Rectal smooth muscle tissue (tissue), 1 donor: ENCODE data around the gene PCED1A.

Experiments
- H3K27ac ChIP-seq: one replicate; pipeline ENCODE4 v1.7.0; 2013; ENCODE audit warnings: low read depth, low read length, inconsistent platforms
- H3K27me3 ChIP-seq: one replicate; pipeline ENCODE4 v1.7.0; 2013; ENCODE audit warnings: low read length; ENCODE audit not compliant: control insufficient read depth, insufficient read depth
- H3K36me3 ChIP-seq: one replicate; pipeline ENCODE4 v1.7.0; 2013; ENCODE audit warnings: low read length; ENCODE audit not compliant: control insufficient read depth, insufficient read depth
- H3K4me1 ChIP-seq: one replicate; pipeline ENCODE4 v1.7.0; 2013; ENCODE audit warnings: low read length; ENCODE audit not compliant: control insufficient read depth, insufficient read depth
- H3K4me3 ChIP-seq: one replicate; pipeline ENCODE4 v1.7.0; 2013; ENCODE audit warnings: low read length
- H3K9ac ChIP-seq: one replicate; pipeline ENCODE4 v1.7.0; 2013; ENCODE audit warnings: low read length

The PCED1A gene

DNA sequence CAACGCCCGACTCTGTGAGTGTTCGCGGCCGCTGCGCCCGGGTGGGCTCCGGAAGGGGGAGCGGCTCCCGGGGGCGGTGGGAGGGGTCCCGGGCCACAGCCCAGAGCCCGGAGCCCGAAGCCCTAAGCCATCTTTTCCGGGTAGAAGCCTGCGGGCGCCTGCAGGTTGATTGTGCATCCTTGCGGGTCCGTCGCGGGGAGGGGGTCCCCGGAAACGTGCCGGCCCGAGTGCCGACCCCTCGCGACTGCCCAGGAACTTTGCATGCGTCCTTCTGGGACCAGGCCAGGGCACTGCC is 33.2 kb upstream of the PCED1A start:
- Histone ChIP-seq H3K27me3 (peaks cover 13% of the 10 kb centered on the region), H3K4me3 (peak overlapping the region; percentile 83), H3K9ac (peak overlapping the region; percentile 26), H3K4me1 (peaks cover 5% of the 10 kb centered on the region), H3K36me3 (no peaks in the 10 kb centered on the region), H3K27ac (peak overlapping the region; percentile 47)

DNA sequence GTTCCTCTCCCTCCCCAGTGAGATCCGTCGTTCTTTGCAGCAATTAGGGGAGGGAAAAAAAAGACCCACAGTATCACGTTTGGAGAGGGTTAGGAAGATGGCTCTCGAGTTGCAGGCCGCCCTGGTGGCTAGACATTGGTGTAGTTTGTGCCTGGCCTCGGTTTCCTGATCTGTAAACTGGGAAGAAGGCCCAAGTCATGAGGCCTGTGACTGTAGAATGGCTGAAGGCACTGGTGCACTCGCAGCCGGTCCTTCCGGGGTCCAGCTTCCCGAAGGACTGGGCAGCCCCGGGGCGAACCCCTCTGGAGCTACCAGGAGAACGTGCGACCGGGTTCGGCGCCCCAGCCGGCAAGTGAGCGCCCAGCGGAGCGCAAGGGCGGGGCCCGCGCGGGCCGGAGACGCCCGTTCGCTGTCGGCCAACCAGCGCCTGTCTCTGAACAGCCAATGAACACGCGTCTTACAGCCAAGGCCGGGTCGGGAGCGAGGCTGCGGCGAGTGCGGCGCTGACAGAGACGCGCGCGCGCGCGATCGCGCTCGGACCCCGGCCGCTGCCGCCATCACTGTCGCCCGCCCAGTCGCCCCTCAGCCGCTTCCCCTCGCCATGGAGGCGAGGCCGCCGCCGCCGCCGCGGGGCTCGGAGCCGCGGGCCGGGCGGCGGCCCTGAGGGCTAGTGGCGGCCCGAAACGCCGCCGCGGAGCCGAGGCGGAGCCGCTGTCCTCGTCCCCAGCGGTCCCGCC is 32.7 kb upstream of the PCED1A start, which contains the start of gene PTPRA:
Gene PTPRA, plus strand, starts transcription at position 472 of the 737 bp plus-strand sequence. CDS start 90,797 bp downstream, outside the sequence.
- H3K27ac ChIP-seq, result peak within 1 kb of the TSS; percentile 59
- H3K4me1 ChIP-seq, result peaks cover 5% of the 10 kb centered on the region
- no peaks in the 10 kb centered on the region for H3K36me3 ChIP-seq
- peak within 1 kb of the TSS; percentile 88 for H3K4me3 ChIP-seq
- peaks cover 13% of the 10 kb centered on the region for H3K27me3 ChIP-seq
- H3K9ac ChIP-seq, result peak within 1 kb of the TSS; percentile 70

DNA sequence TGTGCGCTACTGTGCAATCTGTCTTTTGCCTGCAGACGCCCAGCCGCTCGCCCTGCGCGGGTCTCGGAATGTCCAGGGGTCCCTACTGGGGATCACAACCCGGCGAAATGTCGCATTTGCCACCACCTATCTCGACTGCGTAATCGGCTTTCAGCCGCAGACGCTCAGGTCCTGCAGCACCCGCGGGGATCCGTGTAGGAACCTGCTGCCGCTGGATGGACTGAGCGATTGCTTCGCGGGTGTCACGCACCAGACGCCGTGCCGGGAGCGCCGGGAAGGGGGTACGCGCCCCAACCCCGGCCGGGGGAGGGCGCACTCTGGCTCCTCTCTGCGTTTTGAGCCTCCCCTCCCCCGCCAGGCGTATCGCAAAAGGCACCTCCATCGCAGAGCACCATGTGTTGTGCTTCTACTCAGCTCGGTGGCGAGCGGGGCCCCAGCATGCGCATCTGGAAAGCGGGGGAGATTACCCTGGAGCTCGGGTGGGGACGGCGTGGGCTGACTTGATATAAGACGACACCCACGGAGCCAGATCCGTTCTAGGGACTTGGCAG is 32.1 kb upstream of the PCED1A start:
- no peak overlapping the region for H3K27ac ChIP-seq
- H3K4me1 ChIP-seq, result peaks cover 5% of the 10 kb centered on the region
- H3K36me3 ChIP-seq, result no peaks in the 10 kb centered on the region

DNA sequence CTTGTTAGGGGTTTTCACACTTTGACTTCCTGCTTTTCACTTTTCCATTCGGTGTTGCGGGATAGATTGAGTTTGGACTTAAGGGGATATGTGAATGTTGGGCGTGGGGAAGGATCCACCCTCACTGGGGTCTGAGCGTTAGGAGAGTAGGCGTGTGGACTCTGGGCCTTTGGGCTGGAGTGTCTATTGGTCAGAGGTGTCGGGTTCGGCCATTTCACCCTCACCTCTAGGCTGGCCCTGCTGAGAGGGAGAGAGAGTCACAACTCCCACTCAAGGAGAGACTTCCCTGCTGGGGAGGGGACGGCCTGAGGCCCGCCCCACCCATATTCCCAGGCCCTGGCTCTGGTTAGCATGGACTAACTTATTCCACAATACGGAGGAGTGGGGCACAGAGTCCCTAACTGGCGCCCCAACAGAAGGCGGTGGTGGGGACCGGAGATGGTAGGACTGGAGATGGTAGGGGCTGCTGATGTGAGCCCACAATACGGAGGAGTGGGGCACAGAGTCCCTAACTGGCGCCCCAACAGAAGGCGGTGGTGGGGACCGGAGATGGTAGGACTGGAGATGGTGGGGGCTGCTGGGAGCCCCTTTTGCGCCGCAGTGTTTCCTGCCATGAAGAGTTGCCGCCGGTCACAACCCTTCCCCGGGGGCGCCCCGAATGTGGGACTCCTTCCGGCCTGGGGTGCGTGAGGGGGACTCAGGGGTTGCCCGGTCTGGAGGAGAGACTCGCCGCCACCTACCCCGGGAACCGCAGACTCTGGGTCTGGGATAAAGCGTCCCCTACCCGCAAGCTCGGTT is 31.4 kb upstream of the PCED1A start:
- Histone ChIP-seq H3K27ac (no peak overlapping the region), H3K27me3 (peaks cover 13% of the 10 kb centered on the region), H3K9ac (no peak overlapping the region), H3K4me3 (peak overlapping the region; percentile 88), H3K4me1 (peaks cover 5% of the 10 kb centered on the region), H3K36me3 (no peaks in the 10 kb centered on the region)

More for the DNA sequence above, 32.1 kb upstream of the PCED1A start:
- peak overlapping the region; percentile 88 for H3K4me3 ChIP-seq
- peaks cover 13% of the 10 kb centered on the region for H3K27me3 ChIP-seq
- H3K9ac ChIP-seq, result peak overlapping the region; percentile 70

DNA sequence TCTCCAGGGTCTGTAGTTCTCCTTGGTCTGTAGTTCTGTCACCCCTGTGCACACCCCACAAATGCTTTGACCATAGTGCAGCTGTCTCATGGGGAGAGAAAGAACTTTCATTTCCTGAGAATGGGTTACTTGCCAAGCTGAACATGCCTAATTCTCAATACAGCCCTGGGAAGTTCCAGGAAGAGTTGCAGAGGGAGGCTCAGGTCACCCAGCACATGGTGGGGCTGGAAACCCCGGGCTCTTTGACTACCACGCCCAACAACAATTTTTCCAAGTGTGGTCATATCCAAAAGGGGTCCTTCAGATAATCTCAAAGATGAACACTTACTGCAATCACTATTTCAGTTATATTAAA is 30.6 kb upstream of the PCED1A start:
- H3K4me1 ChIP-seq, result peaks cover 5% of the 10 kb centered on the region
- H3K27me3 ChIP-seq, result peaks cover 13% of the 10 kb centered on the region
- no peak overlapping the region for H3K9ac ChIP-seq
- H3K36me3 ChIP-seq, result peaks cover under 1% of the 10 kb centered on the region
- H3K27ac ChIP-seq, result no peak overlapping the region
- no peak overlapping the region for H3K4me3 ChIP-seq

DNA sequence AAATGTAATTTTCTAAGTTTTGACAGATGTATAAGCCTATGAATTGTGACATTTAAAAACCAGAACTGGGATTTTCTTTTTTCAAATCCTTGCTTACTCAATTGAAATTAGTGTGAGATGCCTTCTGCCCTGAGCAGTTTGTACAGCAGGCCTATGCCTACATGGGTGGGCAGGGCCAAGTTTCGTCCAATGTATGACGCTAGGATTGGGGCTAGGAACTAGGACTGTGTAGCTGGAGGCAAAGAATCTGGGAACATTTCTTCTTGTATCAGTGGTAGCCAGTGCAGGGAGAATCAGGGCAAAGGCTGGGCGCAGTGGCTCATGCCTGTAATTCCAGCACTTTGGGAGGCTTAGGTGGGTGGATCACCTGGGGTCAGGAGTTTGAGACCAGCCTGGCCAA is 28.9 kb upstream of the PCED1A start:
- peaks cover 12% of the 10 kb centered on the region for H3K36me3 ChIP-seq
- H3K4me1 ChIP-seq, result peaks cover under 1% of the 10 kb centered on the region
- no peak overlapping the region for H3K4me3 ChIP-seq
- no peak overlapping the region for H3K27ac ChIP-seq
- H3K9ac ChIP-seq, result no peak overlapping the region
- peaks cover 13% of the 10 kb centered on the region for H3K27me3 ChIP-seq

DNA sequence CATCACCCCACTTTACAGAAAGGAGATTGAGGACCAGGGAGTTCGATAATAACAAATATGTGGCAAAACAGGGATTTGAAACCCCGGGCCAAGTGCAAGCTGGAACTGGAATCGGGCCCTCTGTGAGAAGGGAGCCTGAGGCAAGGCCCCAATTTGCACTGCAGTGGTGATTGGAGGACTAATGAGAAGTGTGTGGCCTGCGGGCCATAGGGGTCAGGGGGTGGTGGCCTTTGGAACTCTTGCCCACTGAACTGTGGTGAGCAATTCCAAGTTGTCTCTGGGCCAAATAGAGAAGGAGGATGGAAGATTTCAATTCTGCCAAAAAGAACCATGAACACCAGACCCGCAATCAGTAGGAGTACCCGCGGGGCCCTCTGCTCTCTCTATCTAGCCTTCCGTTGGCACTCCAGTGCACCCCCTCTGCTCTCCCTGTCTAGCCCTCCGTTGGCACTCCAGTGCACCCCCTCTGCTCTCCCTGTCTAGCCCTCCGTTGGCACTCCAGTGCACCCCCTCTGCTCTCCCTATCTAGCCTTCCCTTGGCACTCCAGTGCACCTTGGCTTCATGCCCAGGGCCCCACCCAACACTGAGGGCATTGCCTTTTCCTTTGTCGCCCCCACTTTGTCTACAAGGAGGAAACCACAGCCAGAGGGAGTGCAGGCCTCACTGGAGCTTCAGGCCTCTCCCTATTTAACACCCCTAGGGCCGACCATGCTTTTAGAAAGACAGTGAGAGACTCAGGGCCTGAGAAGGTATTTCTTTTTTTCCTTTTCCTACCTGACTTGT is 26.8 kb upstream of the PCED1A start:
- Histone ChIP-seq H3K27me3 (peaks cover 12% of the 10 kb centered on the region), H3K4me3 (no peak overlapping the region), H3K36me3 (peaks cover 15% of the 10 kb centered on the region), H3K4me1 (no peaks in the 10 kb centered on the region), H3K9ac (no peak overlapping the region), H3K27ac (no peak overlapping the region)

DNA sequence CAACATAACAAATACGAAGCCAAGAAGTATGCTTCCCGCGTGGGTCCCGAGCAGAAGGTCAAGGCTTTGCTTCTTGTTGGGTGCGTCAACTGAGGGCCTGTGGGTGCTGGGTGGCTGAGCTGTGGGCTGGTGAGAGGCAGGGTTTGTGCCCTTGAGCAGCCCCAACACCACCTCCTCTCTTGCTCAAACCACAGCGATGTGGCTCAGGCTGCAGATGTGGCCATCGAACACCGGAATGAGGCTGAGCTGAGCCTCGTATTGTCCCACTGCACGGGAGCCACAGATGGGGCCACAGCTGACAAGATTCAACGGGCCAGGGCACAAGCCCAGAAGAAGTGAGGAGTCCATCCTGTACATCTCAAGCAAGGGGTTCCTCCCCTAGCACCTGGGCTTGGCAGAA is 25.8 kb upstream of the PCED1A start:
- H3K4me1 ChIP-seq, result no peaks in the 10 kb centered on the region
- H3K36me3 ChIP-seq, result peaks cover 18% of the 10 kb centered on the region

DNA sequence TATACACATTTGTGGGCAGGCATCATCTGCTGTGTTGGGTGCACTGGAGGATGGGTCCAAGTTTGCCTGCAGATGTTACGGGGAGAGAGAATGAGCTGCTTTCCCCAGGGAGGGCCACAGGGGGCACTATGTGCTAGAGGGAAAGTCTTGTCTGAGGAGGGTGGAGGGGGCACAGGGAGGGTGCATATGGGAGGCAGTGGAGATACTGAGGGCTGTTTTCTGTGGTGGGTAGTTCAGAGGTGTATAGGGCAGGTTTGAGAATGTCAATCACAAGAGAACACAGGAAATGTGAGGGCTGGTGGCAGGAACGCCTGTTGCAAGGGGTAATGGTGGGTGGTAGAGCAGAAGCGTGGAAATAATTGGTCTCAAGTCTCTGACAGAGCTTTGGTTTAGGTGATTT is 25.2 kb upstream of the PCED1A start:
- H3K36me3 ChIP-seq, result peaks cover 23% of the 10 kb centered on the region
- H3K27me3 ChIP-seq, result no peaks in the 10 kb centered on the region
- no peak overlapping the region for H3K27ac ChIP-seq

More for the DNA sequence above, 25.8 kb upstream of the PCED1A start:
- no peak overlapping the region for H3K9ac ChIP-seq
- no peak overlapping the region for H3K4me3 ChIP-seq
- H3K27me3 ChIP-seq, result peaks cover 5% of the 10 kb centered on the region
- H3K27ac ChIP-seq, result no peak overlapping the region

DNA sequence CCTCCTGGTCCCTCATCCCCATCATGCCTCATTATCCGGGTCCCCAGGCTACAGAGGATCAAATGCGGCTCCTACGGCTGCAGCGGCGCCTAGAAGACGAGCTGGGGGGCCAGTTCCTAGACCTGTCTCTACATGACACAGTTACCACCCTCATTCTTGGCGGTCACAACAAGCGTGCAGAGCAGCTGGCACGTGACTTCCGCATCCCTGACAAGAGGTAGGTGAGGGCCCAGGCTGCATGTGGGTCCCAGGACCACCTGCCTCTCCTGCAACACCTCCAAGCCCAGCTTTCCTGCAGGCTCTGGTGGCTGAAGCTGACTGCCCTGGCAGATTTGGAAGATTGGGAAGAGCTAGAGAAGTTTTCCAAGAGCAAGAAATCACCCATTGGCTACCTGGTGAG is 24.6 kb upstream of the PCED1A start:
- Histone ChIP-seq H3K9ac (no peak overlapping the region), H3K4me1 (no peaks in the 10 kb centered on the region), H3K27ac (no peak overlapping the region), H3K4me3 (no peak overlapping the region), H3K27me3 (no peaks in the 10 kb centered on the region), H3K36me3 (peaks cover 25% of the 10 kb centered on the region)

More for the DNA sequence above, 25.2 kb upstream of the PCED1A start:
- H3K9ac ChIP-seq, result no peak overlapping the region
- H3K4me3 ChIP-seq, result no peak overlapping the region
- H3K4me1 ChIP-seq, result no peaks in the 10 kb centered on the region

DNA sequence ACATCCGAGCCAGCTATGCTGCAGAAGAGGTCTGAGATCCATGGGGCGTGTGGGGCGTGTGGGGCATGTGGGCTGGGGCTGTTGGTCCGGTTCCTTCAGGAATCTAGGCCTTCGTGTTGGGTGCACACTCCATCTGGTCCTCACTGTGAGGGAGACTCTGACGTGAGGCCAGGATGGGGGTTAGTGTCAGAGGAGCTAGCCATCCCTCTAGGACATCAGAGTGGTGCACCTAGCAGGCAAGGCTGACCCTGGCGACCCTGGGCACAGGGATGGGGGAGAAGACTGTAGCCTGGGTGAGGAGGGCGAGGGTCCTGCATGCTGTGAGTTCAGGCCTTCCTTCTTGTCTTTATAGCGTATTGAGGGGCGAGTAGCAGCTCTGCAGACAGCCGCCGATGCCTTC is 24.2 kb upstream of the PCED1A start:
- Histone ChIP-seq H3K27ac (no peak overlapping the region), H3K27me3 (no peaks in the 10 kb centered on the region), H3K4me1 (no peaks in the 10 kb centered on the region), H3K4me3 (no peak overlapping the region), H3K9ac (no peak overlapping the region), H3K36me3 (peaks cover 25% of the 10 kb centered on the region)
